Body of pancreas (tissue), 4 donors: ENCODE measurements around the gene EYS. TPM values are rescaled to one million over a fixed set of nuclear protein-coding genes. Genes with fewer than 3 reads are reported as not detected.
A peak's percentile ranks its signal among the peaks of the same experiment; 100 is the strongest.

Experiments used
- ATAC-seq: fragments of 150-250 bp; one replicate; pipeline ENCODE4 v1.9.1; 2016
- DNase-seq, 4 donors: peaks; one replicate each; pipeline ENCODE4 v3.0.0-alpha.2; 2019
- H3K27ac ChIP-seq, 4 donors: fragments of 200-600 bp; sonication (generic); 1 replicate in 3 of 4; 2 replicates in 1 of 4; pipeline versions ENCODE4 v1.5.1 to v1.6.1; 2016 to 2019; ENCODE audit warnings: mild to moderate bottlenecking in 1 of 4, mixed read lengths in 1 of 4, moderate library complexity in 1 of 4
- H3K27me3 ChIP-seq, 2 donors: fragments of 200-600 bp; sonication (generic); one replicate each; pipeline ENCODE4 v1.6.0; 2016; ENCODE audit warnings: mild to moderate bottlenecking in 1 of 2
- H3K36me3 ChIP-seq, 2 donors: fragments of 200-600 bp; sonication (generic); replicated peaks in 1 of 2; 2 replicates each; pipeline ENCODE4 v1.5.1; 2016; ENCODE audit warnings: low read depth in 2 of 2; ENCODE audit not compliant: insufficient read depth in 1 of 2
- H3K4me1 ChIP-seq: fragments of 200-600 bp; sonication (generic); one replicate; pipeline ENCODE4 v1.6.0; 2016
- H3K4me3 ChIP-seq, 2 donors: fragments of 200-600 bp; sonication (generic); 1 replicate in 1 of 2; 2 replicates in 1 of 2; pipeline ENCODE4 v1.5.1; 2016 to 2019
- H3K9me3 ChIP-seq, 3 donors: fragments of 200-600 bp; sonication (generic); 1 replicate in 2 of 3; 2 replicates in 1 of 3; pipeline ENCODE4 v1.5.1; 2016
- POLR2A ChIP-seq, 3 donors: fragments of 450-650 bp; IDR thresholded peaks; one replicate each; pipeline ENCODE4 v1.6.1; 2016; ENCODE audit warnings: antibody characterized with exemption in 3 of 3, mild to moderate bottlenecking in 2 of 3
- WGBS, 2 donors: methylation state at CpG; one replicate each; pipeline ENCODE4 v1.1.5; 2017; 5-methylcytosine and 5-hydroxymethylcytosine counted together
- intact Hi-C: fragments of 100-400 bp; cut with DNase I; formaldehyde crosslinking; loops from one replicate; pipeline ENCODE4 v1.15.1; 2023
- total RNA-seq, 2 donors: library from RNA; depleted of rRNA; stranded (reverse); fragments of >200 nt; gene quantifications; one replicate each; pipeline ENCODE4 v1.1.0, GENCODE V29; 2016
- TF ChIP-seq, protein P1 (sequence below), 7 experiments: fragments of 450-650 bp in 4 of 7; fragments of 200-600 bp in 3 of 7; sonication (generic) in 3 of 7; IDR thresholded peaks; one replicate each; pipeline ENCODE4 v1.5.1; 2016 to 2019; ENCODE audit warnings: antibody characterized with exemption in 7 of 7

Gene EYS
- total RNA-seq, 2 donors from 2014 or later: 0.26 TPM; not detected in 1

DNA sequence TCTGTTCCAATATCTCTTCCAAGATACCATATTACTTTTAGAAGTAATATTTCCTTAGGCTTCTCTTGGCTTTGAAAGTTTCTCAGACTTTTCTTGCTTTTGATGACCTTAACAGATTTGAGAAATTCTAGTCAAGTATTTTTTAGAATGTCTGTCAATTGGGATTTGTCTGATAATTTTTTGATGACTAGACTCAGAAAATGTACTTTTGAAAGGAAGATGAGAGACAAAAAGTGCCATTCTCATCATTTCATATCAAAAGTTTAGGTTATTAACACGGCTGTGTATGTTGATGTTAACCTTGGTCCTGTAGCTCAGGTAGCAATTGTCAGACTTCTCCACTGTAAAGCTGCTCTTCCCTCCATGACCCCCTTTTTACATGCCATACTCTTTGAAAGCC is 651.5 kb downstream of the EYS start:
- H3K4me3 ChIP-seq: no peak overlapping the region
- ATAC-seq: no peak
- DNase-seq: no peak
- TF ChIP-seq, protein P1, sequence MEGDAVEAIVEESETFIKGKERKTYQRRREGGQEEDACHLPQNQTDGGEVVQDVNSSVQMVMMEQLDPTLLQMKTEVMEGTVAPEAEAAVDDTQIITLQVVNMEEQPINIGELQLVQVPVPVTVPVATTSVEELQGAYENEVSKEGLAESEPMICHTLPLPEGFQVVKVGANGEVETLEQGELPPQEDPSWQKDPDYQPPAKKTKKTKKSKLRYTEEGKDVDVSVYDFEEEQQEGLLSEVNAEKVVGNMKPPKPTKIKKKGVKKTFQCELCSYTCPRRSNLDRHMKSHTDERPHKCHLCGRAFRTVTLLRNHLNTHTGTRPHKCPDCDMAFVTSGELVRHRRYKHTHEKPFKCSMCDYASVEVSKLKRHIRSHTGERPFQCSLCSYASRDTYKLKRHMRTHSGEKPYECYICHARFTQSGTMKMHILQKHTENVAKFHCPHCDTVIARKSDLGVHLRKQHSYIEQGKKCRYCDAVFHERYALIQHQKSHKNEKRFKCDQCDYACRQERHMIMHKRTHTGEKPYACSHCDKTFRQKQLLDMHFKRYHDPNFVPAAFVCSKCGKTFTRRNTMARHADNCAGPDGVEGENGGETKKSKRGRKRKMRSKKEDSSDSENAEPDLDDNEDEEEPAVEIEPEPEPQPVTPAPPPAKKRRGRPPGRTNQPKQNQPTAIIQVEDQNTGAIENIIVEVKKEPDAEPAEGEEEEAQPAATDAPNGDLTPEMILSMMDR (IDR thresholded peaks at IDR 0.05): no peak
- no peak for TF ChIP-seq POLR2A (IDR thresholded peaks at IDR 0.05)
- intact Hi-C loops: no loop called here
- no peaks in the 10 kb centered on the region for H3K36me3 ChIP-seq
- no peaks in the 10 kb centered on the region for H3K4me1 ChIP-seq
- WGBS, 2 donors: 83 to 89% methylated on average over 1 of the region's 1 CpG
- no peak overlapping the region for H3K27ac ChIP-seq
- no peaks in the 10 kb centered on the region for H3K9me3 ChIP-seq
- H3K27me3 ChIP-seq: no peaks in the 10 kb centered on the region

DNA sequence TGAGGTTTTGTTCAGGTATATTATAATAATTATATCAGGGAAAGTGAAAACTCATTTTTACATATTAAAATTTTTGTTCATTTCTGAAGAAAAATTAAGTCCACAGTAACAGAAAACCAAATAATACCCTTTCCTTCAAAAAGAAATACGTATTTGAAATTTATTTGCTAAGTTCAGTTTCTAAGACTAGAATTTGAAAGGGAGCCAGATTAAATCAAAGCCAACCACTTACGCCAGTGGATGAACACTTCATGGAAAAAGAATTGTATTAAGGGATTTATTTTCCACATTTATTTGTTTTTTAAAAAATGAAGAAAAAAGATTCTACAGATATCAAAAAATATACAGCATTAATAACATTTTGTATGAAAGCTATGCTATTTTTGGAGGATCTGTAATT is 654.4 kb downstream of the EYS start:
- intact Hi-C loops: no loop called here
- no peaks in the 10 kb centered on the region for H3K36me3 ChIP-seq
- no peaks in the 10 kb centered on the region for H3K9me3 ChIP-seq
- TF ChIP-seq, protein P1 (IDR thresholded peaks at IDR 0.05): no peak
- TF ChIP-seq POLR2A (IDR thresholded peaks at IDR 0.05): no peak
- H3K27me3 ChIP-seq: no peaks in the 10 kb centered on the region
- WGBS, 2 donors: 64 to 68% methylated on average over 2 of the region's 2 CpGs
- H3K4me1 ChIP-seq: no peaks in the 10 kb centered on the region
- no peak for ATAC-seq
- H3K27ac ChIP-seq: no peak overlapping the region
- no peak overlapping the region for H3K4me3 ChIP-seq
- DNase-seq: no peak

DNA sequence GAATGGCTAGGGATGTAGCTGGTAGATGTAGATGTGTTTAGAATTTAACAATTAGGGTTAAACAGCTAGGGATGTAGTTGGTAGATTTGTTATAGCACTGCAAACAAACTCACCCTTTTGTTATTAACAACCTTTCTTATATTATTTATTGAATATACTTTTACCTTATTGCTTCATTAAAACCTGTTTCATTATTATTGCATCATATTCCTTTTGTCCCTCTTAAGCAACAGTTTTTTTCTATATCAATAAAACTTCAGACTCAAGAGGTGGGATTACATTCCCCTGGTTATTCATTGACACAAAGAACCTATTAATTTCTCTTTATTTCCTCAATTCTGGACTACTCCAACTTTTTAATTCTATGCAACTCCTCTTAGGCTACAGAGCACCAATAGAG is 661.2 kb downstream of the EYS start:
- ATAC-seq: no peak
- DNase-seq: no peak
- Histone ChIP-seq H3K36me3 (no peaks in the 10 kb centered on the region), H3K4me1 (no peaks in the 10 kb centered on the region), H3K9me3 (no peaks in the 10 kb centered on the region), H3K27me3 (no peaks in the 10 kb centered on the region), H3K27ac (no peak overlapping the region), H3K4me3 (no peak overlapping the region)
- intact Hi-C loops: no loop called here
- no peak for TF ChIP-seq POLR2A (IDR thresholded peaks at IDR 0.05)
- TF ChIP-seq, protein P1 (IDR thresholded peaks at IDR 0.05): no peak

DNA sequence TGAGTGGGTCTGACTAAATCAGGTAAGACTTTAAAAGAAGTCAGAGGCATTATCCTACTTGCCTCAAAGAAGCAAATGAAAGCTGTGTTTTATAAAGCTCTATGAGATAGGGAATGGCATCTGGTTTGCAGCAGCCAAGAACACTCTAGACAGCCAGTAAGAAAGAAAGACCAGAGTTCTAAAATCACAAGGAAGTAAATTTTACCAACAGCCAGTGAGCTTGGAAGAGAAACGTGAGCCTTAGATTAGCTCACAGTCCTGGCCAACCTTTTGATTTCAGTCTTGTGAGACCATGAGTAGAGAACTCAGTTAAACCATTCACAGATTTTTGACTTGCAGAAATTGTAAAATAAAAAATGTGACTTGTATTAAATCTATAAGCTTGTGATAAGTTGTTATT is 693.0 kb downstream of the EYS start:
- DNase-seq (no peak), ATAC-seq (peak; percentile 35)
- Histone ChIP-seq H3K27me3 (no peaks in the 10 kb centered on the region), H3K27ac (no peak overlapping the region), H3K9me3 (no peaks in the 10 kb centered on the region), H3K4me3 (no peak overlapping the region), H3K4me1 (no peaks in the 10 kb centered on the region), H3K36me3 (no peaks in the 10 kb centered on the region)
- TF ChIP-seq, protein P1 (IDR thresholded peaks at IDR 0.05): no peak
- no peak for TF ChIP-seq POLR2A (IDR thresholded peaks at IDR 0.05)
- 12 to 24% methylated on average over 1 of the region's 1 CpG for WGBS, 2 donors
- intact Hi-C loops: no loop called here

DNA sequence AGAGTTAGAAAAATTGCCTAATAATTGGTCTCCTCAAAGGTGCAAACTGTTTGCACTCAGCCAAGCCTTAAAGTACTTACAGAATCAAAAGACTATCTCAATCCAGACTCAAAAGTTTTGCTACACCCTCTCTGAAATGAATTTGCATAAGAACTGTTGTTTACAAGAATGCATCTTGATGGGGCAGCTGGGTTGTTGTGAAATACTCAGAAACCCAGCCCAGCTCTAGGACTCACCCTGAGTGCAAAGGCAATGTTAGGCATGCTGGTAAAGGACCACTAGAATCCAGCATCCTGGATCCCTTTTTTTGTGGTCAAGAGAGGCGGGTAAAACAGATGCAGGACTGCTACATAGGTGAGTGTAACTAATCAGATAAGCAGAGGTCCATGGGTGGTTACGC is 700.2 kb downstream of the EYS start:
- DNase-seq (no peak), ATAC-seq (no peak)
- Histone ChIP-seq H3K27me3 (no peaks in the 10 kb centered on the region), H3K9me3 (no peaks in the 10 kb centered on the region), H3K4me1 (no peaks in the 10 kb centered on the region), H3K36me3 (no peaks in the 10 kb centered on the region), H3K27ac (no peak overlapping the region), H3K4me3 (no peak overlapping the region)
- TF ChIP-seq, protein P1 (IDR thresholded peaks at IDR 0.05): no peak
- no peak for TF ChIP-seq POLR2A (IDR thresholded peaks at IDR 0.05)
- intact Hi-C loops: no loop called here
- WGBS, 2 donors: 87 to 100% methylated on average over 2 of the region's 2 CpGs
